ENCODE data around the gene AGK.
"Not testable (repeated sequence)": the region's sequence is repeated elsewhere in the genome, so short reads cannot be mapped to it uniquely, and the experiment has no call there.

AGK gene

DNA sequence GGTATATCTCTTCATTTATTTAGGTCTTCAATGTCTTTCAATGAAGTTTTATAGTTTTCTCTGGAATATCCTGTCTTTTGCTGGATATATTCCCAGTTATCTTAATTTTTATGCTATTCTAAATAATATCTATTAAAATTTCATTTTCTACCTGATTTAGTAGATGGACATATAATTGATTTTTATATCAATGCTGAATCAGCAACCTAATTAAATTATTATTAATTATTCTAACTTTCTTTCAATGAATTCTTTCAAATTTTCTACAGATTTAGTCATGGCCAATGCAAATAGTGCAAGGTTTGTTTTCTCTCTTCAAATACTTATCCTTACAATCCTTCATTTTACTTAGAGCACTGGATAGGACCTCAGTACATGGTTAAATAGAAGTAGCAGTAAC lies 94.0 kb downstream of the AGK start:
- TF ChIP-seq, protein P1, sequence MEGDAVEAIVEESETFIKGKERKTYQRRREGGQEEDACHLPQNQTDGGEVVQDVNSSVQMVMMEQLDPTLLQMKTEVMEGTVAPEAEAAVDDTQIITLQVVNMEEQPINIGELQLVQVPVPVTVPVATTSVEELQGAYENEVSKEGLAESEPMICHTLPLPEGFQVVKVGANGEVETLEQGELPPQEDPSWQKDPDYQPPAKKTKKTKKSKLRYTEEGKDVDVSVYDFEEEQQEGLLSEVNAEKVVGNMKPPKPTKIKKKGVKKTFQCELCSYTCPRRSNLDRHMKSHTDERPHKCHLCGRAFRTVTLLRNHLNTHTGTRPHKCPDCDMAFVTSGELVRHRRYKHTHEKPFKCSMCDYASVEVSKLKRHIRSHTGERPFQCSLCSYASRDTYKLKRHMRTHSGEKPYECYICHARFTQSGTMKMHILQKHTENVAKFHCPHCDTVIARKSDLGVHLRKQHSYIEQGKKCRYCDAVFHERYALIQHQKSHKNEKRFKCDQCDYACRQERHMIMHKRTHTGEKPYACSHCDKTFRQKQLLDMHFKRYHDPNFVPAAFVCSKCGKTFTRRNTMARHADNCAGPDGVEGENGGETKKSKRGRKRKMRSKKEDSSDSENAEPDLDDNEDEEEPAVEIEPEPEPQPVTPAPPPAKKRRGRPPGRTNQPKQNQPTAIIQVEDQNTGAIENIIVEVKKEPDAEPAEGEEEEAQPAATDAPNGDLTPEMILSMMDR (conservative IDR thresholded peaks at IDR 0.05; ENCODE audit: low read length): no peak
- H3K4me3 ChIP-seq (ENCODE audit: low read length): no peak overlapping the region
- no peak for DNase-seq (ENCODE audit: low read depth)

DNA sequence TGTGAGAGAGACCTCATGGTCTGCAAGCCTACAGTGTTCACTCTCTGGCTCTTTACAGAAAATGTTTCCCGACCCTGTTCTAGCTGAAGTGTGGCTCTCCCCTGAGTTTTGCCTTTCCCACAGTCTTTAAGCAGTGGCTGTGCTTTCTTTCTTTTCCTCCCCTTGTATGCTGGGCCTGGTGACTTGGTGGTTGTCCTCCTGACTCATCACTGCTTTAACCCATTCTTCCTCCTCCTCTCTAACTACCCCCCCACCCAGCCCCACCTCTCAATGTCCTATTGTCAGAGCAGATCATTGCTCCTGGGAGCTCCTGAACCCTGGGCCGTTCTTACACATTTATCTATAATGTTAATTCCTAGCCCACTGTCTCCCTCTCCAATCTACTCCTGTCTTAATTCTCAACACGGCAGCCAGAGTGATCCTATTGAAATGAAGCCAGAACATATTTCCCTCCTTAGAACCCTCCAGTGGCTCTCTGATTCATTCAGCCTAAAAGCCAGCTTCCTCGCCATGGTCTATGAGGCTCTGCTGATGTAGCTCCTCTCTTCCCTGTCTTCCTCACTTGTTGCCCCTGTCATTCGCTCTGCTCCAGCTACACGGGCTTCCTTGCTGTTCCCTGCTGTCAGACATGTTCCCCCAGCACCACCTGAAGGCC lies 95.7 kb downstream of the AGK start:
- TF ChIP-seq, protein P1 (conservative IDR thresholded peaks at IDR 0.05; ENCODE audit: low read length): no peak
- DNase-seq (ENCODE audit: low read depth): no peak
- H3K4me3 ChIP-seq (ENCODE audit: low read length): no peak overlapping the region

DNA sequence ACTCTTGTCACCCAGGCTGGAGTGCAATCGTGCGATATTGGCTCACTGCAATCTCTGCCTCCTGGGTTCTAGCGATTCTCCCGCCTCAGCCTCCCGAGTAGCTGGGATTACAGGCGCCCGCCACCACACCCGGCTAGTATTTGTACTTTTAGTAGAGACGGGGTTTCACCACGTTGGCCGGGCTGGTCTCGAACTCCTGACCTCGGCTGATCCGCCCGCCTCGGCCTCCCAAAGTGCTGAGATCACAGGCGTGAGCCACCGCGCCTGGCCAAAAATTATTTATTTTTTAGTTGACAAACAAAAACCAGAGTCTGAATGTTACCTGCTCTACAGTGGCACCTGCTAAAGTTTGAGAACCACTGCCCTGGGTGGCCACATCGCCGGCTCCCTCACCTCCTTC lies 96.5 kb downstream of the AGK start:
- not testable (repeated sequence) for DNase-seq (ENCODE audit: low read depth); H3K4me3 ChIP-seq (ENCODE audit: low read length)

DNA sequence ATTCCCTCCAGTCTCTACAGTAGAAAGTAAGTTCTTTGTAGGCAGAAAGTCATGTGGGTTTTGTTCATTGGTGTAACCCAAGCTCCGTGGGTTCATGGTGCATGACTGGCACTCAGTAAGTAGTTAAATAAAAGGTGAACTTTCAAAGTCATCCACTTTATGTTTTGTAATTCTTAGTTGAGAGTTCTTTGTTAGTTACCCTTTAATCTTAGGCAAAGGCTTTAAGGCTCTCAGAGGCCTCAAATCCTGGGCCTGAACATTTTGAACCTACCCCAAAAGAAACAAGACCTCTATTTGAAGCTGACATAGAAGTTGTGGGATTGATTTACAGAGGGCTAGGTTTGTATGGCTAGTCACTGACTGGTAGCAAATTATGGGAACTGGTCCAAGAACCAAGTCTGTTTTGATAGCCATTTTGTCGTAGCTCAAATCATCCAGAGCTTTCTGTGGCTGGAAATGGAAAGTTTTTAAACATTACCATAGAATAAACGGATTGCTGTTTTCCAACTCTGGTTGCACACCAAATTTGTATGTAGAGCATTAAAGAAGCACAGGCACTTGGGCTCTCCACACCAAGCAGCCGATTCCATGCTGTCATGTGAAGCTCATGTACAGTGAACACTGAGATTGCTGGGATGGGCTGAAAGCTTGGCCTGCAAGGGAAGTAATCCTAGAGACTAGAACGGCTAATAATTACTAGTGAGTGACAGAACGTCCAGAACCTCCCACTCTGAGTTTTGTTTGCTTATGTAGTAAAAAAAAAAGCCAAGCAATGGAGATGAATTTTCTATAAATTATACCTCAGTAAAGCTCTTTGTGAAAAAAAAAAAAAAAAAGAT lies 97.3 kb downstream of the AGK start:
- H3K4me3 ChIP-seq (ENCODE audit: low read length): no peak overlapping the region
- TF ChIP-seq, protein P1 (conservative IDR thresholded peaks at IDR 0.05; ENCODE audit: low read length): no peak
- no peak for DNase-seq (ENCODE audit: low read depth)

DNA sequence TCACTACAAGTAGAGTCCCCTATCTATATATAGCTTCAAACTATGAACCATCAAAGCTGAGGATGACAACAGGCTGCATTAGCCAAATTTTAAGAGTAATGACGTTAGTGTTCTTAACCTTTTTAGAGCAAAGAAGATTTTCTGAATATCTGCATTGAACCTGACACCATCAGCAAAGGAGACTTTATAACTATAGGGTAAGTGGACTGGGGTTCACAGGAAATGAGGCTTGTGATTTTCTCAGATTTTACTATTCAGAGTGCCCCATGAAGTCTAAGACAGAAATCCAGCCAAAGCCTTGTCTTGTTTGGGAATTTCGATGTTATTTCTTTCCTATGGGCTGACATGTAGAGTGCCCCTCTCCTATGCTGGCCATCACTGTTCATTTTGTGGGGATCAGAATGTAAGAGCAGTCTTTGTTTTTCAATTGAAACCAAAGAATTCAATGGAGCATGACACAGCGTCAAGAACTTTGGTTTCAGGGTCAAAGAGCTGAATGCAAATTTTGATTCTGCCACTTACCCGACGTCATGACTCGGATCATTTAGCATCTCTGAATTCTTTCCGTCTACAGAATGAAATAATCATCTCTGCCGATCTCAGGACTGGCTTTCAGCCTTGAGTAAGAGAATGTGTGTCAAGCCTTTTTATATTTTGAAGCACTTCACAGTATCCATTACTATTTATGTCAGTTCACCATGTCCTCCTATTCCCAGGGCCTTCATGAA lies 98.1 kb downstream of the AGK start:
- no peak for DNase-seq (ENCODE audit: low read depth)
- TF ChIP-seq, protein P1 (conservative IDR thresholded peaks at IDR 0.05; ENCODE audit: low read length): no peak
- H3K4me3 ChIP-seq (ENCODE audit: low read length): no peak overlapping the region

DNA sequence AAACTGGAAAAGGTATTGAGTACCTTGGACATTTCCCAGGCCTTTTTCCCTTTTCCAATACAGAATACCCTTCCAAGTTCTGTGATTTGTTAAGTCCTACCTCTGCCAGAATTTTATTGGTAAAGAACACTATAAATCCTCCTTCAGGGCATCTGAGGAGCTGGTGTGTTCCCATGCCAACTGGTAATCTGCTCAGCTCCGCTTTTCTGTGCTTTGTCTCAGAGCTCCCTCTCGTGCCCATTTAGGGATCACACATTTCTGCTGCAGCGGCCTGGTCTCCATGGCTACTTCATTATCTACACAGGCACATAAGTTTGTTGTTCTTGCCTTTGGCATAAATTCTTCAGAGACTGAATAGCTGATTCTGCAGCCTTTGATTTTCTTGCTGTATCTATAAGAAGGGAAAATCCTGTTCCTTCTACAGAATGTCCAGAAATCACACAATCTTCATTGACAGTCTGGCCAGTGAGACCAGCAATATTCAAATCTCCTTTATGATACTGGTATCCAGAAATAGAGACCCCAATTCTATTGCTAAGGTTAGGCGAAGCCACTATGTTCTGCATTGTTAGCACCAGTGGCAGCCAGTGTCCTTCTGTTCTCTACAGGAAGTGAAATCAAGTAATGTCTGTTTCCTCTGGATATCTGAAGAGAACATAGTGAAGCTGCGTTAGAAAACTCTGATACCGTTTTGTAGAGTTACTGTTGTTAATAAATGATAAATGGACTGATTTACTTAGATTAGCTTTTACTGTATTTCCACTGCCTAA lies 98.8 kb downstream of the AGK start:
- TF ChIP-seq, protein P1 (conservative IDR thresholded peaks at IDR 0.05; ENCODE audit: low read length): peak; percentile 84
- H3K4me3 ChIP-seq (ENCODE audit: low read length): no peak overlapping the region
- peak; percentile 86 for DNase-seq (ENCODE audit: low read depth)

DNA sequence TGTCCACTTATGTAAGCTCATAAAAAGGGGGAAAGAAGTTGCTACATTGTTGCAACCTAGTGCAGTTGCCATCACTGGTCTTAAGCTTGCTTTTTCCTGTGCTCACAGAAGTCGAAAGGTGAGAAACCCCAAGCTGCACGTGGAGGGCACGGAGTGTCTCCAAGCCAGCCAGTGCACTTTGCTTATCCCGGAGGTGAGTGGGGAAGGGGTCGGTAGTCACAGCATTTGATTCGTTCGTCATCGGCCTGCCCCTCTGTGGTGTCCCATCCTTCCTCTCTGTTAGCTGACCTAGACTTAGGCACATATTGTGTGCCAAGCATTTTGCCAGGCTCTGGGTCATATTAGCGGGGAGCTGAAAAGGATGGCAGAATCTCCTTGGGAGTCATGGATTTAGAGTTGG lies 100.2 kb downstream of the AGK start:
- TF ChIP-seq, protein P1 (conservative IDR thresholded peaks at IDR 0.05; ENCODE audit: low read length): no peak
- no peak for DNase-seq (ENCODE audit: low read depth)
- no peak overlapping the region for H3K4me3 ChIP-seq (ENCODE audit: low read length)
